ENCODE results near the gene PLEKHA7. TPM values are rescaled to one million over a fixed set of nuclear protein-coding genes. Genes with fewer than 3 reads are reported as not detected.

PLEKHA7 gene
- total RNA-seq, 1 experiment from 2014 or later: 7.2 TPM

- CTCF ChIA-PET: no interaction called here
- peaks cover 21 to 25% of the 10 kb centered on the region in 2 experiments; a peak in 3 of 4 replicates for H3K4me1 ChIP-seq (ENCODE audit: control insufficient read depth in 1 of 2, insufficient read depth in 2 of 2, low read length in 2 of 2)
- H3K4me2 ChIP-seq (ENCODE audit: low read length): peak overlapping the region; percentile 31
- no peaks in the 10 kb centered on the region for H3K9me3 ChIP-seq (ENCODE audit: control insufficient read depth in 1 of 2, insufficient read depth in 1 of 2, low read depth in 1 of 2, low read length in 2 of 2)
- BruUV-seq (replicated peaks): no TSS peak
- H3K36me3 ChIP-seq (ENCODE audit: control insufficient read depth in 1 of 2, insufficient read depth in 2 of 2, low read length in 2 of 2): no peaks in the 10 kb centered on the region
- POLR2A ChIA-PET: interaction anchor here (1.0 kb wide), 1 partner anchor 10 kb away, joined by 3 read pairs; no protein-coding TSS in a partner anchor
- H3K27ac ChIP-seq (ENCODE audit: low read depth, low read length): no peak overlapping the region
- H2AFZ ChIP-seq (ENCODE audit: low read depth, low read length, poor library complexity, severe bottlenecking): no peak overlapping the region
- no peaks in the 10 kb centered on the region for H3K9me2 ChIP-seq (ENCODE audit: insufficient read depth)
- intact Hi-C loops (cut with micrococcal nuclease): no loop called here
- H3K79me2 ChIP-seq (ENCODE audit: insufficient read depth, low read length): no peaks in the 10 kb centered on the region
- RAD21 ChIA-PET (ENCODE audit: low non-redundant PET in 1 of 2, low total read pairs in 2 of 2, uncharacterized antibody in 2 of 2, unreplicated experiment in 2 of 2): interaction anchor here in 1 of 2 experiments (0.7 kb wide), 1 partner anchor 39 kb away, joined by 3 read pairs; no protein-coding TSS in a partner anchor
- no peak overlapping the region for H3K4me3 ChIP-seq (replicated peaks in 1 of 2; ENCODE audit: low read depth in 1 of 2, low read length in 2 of 2)
- DNase-seq (ENCODE audit: low read depth, low spot score) (no peak), ATAC-seq (peak; percentile 30; the same call in 1 of the 2 replicates)
- H3K9ac ChIP-seq (ENCODE audit: low read length): no peak overlapping the region
- H3K27me3 ChIP-seq (ENCODE audit: insufficient read depth, low read length): no peaks in the 10 kb centered on the region
- TF ChIP-seq EZH2phosphoT487 (IDR thresholded peaks at IDR 0.05; ENCODE audit: borderline replicate concordance) (no peak), REST (IDR thresholded peaks at IDR 0.05; ENCODE audit: low read depth) (no peak), FOSL1 (IDR thresholded peaks at IDR 0.05; ENCODE audit: low read depth) (no peak), POLR2AphosphoS5 (IDR thresholded peaks at IDR 0.05; ENCODE audit: low read depth, low read length) (no peak), EZH2 (IDR thresholded peaks at IDR 0.05) (no peak), JUND (IDR thresholded peaks at IDR 0.05) (no peak), MAX (IDR thresholded peaks at IDR 0.05) (no peak), CTCF (IDR thresholded peaks at IDR 0.05 in 2 of 3, conservative IDR thresholded peaks at IDR 0.05 in 1 of 3; ENCODE audit: borderline replicate concordance in 1 of 3, insufficient read depth in 1 of 3, low read depth in 2 of 3, low read length in 2 of 3) (no peak), RAD21 (IDR thresholded peaks at IDR 0.05; ENCODE audit: low read depth) (no peak), ZBTB33 (IDR thresholded peaks at IDR 0.05; ENCODE audit: extremely low read depth, insufficient replicate concordance, low read length) (no peak), ATF3 (IDR thresholded peaks at IDR 0.05) (no peak), TCF7L2 (IDR thresholded peaks at IDR 0.05; ENCODE audit: borderline replicate concordance, extremely low read depth, insufficient read depth, insufficient read length) (no peak), SP1 (IDR thresholded peaks at IDR 0.05; ENCODE audit: low read depth) (no peak), EGR1 (IDR thresholded peaks at IDR 0.05; ENCODE audit: low read depth) (no peak), CBX3 (IDR thresholded peaks at IDR 0.05; ENCODE audit: low read depth) (no peak), ZFX (IDR thresholded peaks at IDR 0.05) (no peak)
- no peaks in the 10 kb centered on the region for H4K20me1 ChIP-seq (ENCODE audit: insufficient read depth)
Observed at GRCh38 chr11:16987205-16987568, 27.0 kb downstream of the PLEKHA7 start.
